ENCODE results near the gene FRMD3.

FRMD3 gene

DNA sequence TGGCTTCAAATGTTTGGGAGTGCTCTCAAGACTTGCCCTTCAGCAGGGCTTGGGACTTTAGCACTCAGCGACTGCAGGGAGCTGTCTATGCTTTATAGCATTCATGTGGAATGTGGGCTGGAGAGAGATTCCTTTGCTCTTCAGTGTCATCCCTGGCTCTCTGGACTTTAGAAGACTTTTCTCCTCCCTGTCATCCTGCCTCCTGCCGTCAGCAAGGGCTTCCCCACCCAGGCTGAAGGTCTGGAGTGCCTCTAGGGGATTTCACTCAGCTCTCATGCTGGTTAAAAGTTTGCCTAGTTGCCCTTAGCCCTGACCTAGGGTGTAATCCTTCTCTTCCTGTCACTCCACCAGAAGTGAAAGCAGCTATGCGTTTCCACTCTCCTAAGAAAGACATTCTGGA lies 210.9 kb downstream of the FRMD3 start:
- DNase-seq = no peak

DNA sequence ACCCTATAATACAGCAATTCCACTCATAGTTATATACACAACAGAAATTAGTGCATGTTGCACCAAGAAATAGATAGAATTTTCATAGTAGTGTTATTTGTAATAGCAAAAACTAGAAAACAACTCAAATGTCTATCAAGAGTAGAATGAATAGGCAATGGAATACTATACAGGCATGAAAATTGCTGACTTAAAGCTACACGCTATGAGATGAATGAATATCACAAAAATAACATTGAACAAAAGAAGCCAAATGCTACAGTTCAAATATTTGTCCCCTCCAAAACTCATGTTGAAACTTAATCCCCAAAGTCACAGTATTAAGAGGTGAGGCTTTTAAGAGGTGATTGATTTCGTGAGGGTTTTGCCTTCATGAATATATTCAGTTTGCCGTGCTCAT lies 215.1 kb downstream of the FRMD3 start:
- DNase-seq = no peak

DNA sequence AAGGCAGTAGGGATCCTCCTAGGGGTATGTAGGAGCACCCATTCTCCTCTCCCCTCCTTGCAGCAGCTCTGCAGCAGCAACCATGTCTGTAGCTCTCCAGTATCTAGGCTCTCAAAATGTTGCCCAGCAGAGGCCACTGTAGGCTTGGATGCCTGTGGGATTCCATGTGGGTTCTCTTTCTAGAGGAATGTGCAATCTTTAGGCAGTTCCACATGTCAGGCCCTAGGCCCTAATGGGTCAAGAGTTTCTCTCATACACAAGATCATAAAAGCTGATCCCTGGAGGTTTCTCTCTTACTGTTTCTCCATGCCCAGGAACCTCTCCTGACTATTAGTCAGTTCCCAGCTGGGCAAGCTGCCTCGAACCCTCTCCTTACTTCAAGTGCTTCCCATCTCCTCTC lies 215.8 kb downstream of the FRMD3 start:
- DNase-seq = no peak

DNA sequence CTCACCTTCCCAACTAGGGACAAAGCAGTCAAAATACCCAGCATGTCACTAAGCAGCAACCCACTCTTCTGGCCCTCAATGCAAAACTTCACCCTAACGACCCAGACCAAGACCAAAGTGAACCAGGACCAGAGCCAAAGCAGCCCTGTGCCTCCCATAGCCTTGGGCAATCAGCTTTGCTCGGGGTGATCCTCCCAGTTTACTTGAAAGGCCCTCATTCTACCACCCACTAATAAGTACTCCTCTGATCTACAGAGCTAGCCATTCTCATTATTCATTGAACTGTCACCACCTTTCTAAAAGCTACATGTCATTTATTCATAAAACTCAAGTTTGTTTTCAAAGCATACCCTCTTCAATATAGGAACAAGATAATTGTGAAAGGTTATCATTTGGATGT lies 221.0 kb downstream of the FRMD3 start:
- DNase-seq = no peak

DNA sequence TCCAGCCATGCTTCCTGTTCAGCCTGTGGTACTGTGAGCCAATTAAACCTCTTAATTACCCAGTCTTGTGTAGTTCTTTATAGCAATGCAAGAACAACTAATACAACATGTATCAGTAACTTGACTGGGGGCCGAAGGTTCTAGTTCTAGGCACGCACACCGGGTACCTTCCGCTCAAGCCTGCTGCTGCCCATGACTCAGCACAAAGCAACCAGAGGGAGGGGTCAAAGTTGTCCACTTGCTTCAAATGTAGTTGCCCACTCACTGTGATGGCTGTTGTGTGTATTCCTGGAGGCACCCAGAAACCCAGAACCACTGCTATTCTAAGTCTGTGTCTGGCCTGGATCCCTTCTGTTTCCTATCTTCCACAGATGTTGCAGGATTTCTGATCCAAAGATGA lies 222.6 kb downstream of the FRMD3 start:
- no peak for DNase-seq

DNA sequence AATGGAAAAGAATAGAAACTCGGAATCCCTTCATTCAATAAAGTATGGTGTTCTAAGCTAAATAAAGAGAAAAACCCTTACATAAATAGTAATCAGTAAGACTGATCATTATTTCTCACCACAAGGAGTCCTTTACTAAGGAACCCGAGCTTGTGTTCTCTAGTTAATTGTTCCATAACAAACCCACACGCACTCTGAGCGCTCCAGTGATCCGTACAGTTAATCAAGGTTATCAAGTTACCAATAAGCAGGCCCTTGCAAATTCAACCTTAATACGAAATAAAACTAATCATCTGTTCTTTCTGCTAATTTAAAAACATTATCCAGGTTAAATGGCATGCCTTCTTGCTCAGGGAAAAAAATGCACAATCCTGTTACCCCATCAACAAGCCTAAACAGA lies 224.4 kb downstream of the FRMD3 start:
- DNase-seq = no peak

DNA sequence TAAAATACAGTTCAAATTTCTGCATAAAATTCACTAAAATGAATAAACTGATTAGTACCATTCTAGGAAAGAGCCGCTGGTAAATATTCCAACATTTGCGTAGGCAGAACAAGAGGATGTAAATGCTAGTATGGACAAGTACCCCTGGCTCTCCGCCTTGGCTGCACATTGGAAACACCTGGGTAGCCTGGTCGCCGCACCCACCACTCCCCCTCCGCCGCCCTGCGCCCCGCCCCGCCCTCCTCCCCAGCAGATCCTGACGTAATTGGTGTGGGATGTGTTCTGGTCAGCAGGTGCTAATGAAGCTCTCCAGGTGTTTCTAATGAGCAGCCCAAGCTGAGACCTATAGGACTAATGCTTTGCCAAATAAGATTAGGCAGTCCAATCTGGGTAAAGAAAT lies 225.7 kb downstream of the FRMD3 start:
- DNase-seq = no peak

DNA sequence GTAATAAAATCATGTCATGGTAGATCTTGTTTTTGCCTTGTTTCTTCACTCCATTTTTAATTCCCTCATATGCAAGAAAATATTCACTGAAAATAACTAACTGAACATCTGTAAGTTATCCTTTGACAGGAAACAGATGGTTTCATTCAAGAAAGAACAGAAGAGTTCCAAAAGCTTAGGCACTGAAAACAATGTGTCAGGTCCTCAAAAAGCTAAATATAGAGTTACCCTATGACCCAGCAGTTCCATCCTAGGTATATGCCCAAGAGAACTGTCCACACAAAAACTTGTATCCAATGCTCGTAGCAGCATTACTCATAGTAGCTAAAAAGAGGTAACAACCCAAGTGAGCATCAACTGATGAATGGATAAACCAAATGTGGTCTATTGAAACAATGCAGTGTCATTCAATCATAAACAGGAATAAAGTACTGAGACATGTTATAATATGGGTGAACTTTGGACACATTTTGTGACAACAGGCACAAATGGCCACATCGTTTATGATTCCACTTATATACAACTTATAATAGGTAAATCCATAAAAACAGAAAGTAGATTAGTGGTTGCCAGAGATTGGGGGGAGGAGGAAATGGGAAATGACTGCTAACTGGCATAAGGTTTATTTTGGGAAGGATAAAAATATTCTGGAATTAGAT lies 231.0 kb downstream of the FRMD3 start:
- no peak for DNase-seq

DNA sequence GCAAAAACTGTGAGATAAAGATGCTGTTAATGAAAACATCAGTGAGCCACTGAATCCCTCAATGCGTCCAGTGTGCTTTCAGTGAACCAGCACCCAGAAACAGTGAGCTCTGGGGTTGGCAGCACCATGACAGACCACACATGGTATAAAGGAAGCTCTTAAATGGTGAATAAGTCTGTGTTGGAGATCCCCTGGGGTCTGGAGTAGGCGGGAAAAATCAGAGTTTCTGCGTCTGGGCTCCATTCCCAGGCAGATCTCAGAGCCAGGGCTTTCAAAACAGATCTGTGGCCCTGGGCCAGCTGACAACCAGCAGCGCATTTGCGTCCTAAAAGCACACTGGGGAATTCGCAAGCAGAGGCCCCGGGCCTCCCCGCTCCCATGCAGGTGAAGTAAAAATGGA lies 233.5 kb downstream of the FRMD3 start:
- no peak for DNase-seq

DNA sequence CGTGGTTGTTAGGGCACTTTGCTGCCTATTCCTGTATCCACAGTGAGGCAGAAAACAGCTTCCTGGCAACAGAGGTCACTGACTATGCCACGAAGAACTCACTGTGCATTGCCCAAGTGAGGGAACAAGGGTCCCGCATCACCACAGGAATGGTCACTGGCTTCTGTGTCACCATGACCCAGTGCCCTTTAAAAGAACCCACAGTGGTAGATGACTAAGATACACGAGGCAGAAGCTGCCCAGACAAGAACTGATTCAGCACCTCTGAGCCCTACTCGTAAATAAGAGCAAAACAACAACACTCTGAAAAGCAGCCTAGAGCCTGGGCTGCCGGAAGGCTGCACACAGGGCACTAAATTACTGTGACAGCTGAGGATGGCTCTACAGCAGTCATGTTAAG lies 238.6 kb downstream of the FRMD3 start:
- DNase-seq = no peak

DNA sequence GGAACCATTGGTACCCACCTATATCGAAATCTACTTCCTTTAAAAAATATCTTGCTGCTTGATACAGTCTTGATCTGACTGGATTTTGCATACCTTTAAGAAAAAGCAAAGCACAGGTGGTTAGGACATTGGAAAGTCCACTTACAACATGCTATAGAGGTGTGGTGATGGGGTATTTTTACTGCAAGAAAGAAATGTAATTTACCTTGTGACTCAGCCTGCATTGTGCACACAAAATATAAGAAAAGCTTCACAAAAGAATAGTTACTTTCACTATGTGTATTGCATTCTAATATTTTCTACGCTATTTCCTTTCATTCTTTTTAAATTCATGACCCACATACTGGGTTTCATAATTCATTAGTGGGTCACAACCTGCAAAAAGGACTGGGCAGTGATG lies 239.1 kb downstream of the FRMD3 start:
- DNase-seq = no peak

DNA sequence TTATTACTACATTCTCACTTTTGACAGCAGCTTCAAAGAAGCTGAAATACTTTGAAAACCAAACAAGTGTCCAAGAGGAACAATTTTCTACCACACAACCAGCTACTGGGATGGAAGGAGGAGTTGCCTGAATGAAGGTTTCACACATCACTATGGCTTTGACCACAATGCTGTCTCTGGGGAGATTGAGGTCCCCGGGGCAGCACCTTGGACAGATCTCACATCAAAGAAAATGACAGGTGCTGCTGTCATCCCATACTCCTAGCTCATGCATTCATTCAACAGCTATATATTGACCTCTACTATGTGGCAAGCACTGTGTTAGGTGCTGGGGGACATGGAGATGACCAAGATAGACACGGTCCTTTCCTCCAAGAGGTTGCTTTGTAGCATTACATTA lies 242.1 kb downstream of the FRMD3 start:
- DNase-seq = no peak

DNA sequence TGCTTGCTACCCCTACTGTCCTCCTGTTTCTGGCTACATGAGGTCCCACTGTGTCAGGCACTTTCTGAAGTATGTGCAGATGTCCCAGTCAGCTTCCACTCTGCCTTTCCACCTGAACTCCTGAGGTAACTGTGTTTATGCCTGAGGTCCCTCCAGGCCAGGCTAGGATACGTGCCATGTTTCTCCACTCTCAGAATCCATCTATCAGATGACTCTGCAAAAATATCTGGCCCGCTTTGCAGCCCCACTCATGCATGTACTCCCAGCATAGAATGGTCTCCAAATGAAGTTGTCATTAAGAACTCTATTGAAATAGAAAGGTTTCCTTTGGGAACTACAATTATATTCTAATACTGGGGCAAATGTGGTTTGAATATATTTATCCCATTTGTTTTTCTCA lies 243.4 kb downstream of the FRMD3 start:
- no peak for DNase-seq

DNA sequence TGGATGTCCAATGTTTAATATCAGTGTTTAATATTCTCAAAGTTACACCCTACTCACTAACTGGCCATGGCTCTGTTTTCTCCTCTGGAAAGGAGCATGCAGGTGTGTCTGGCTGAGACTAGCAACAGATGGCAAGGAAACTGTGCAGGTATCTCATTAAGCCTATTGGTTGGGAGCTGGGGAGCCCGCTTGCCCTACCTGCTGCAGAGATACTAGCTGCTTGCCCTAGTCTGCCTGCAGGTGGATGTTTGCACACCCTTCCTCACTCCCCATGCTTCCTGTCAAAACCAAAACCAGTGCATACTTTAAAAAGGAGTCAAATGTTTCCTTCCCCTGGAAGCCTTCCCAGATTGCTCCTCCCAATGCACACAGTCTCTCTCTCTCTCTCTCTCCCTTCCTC lies 247.0 kb downstream of the FRMD3 start:
- DNase-seq = no peak

DNA sequence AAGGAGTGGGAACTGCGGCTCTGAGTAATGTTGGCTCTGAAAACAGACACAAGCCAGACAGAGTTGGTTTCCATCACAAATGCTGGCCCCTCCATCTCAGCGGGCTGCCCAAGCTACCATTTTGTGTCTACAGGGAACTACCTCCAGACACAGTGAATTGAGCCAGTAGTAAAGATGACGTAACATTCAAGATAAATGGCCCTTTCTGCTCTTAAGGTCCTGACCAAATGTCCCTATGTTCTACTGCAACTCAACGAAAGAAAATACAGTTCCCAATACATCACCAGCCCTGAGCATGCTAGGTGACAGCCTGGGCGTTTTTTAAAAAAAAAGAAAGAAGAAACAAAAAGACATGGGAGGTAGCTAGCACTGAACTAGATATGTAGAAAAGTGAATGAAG lies 247.5 kb downstream of the FRMD3 start:
- no peak for DNase-seq

DNA sequence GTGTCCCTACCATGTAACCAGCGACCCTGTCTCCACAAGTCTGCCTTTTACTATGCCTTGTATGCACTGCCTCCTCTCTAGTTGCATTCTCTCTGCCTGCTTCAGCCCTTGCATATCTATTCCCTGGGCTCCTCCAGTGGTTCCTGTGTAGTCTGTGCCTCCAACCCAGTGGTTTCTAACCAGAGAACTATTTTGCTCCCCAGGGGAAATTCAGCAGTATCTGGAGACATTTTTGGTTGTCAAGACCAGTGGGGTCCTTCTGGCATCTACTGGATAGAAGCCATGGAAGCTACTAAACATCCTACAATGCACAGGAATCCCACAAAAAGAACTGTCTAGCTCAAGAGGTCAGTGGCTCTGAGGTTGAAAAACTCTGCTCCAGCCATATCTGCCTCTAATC lies 251.2 kb downstream of the FRMD3 start:
- DNase-seq = no peak

DNA sequence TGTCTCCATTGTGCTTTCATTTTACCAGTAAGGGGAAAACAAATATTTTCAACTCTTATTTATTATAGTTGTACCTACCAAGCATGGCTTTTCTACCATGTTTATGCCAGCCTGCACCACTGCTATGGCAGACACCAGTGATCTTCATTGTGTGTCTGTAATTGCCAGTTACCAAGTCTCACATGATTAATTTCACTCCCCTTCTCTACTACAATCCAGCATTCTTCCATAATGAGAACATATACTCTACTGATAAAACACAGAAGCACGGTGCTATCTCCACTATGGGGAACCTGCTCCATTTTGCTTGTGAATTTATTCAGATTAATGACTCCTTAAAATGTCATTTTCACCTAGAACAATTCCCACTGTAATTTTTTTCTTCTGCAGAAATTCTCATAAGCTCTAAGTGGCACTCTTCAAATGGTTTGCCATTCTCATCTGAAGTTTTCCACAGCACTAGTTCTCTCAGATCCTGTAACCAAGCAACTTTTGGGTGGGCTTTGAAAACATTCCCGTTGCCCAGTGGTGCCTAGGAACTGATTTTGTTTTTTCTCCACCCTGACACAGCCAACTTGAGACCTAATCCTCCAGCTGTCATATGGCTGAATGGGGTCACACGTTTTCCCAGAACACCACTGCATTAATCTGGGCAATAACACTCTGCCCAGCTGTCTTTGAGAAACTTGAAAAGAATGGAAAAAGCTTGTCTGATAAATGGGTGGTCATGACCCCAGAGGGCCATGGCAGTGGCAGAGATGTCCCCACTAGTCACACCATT lies 252.6 kb downstream of the FRMD3 start:
- DNase-seq = no peak

DNA sequence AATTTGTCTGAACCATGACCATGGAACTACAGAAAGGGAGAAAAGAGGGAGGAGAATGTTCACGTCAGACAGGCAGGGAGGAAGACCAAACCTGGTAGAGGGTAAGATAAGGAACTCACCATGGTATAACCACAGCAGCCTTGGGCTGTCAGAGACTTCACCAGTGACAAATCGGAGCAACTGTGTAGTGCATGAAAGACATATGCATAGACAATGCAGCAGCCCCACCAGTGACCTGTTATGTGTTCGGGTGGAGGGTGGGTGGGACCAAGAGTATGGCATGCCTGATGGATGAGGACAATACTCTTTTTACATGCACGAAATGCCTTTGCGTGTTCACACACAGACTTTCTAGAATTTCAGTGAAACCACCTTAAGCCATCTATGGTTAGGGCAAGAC lies 253.5 kb downstream of the FRMD3 start:
- DNase-seq = no peak

DNA sequence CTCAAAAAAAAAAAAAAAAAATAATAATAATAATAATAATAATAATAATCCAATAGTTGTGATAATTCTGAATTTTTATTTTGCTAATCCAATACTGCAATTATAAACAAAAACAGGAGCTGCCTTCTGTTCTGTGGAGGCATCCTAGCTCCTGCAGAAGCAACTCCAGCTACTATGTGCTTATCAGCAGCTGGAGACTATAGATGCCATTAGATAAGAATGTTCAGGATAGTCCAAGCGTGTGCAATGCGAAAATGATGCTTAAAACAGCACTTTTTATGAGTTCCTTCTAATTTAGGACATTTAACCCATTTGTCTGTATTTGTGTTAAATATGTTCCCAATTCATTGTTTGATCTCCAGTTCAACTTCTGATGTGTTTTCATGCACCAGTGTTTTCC lies 254.7 kb downstream of the FRMD3 start:
- DNase-seq = no peak

DNA sequence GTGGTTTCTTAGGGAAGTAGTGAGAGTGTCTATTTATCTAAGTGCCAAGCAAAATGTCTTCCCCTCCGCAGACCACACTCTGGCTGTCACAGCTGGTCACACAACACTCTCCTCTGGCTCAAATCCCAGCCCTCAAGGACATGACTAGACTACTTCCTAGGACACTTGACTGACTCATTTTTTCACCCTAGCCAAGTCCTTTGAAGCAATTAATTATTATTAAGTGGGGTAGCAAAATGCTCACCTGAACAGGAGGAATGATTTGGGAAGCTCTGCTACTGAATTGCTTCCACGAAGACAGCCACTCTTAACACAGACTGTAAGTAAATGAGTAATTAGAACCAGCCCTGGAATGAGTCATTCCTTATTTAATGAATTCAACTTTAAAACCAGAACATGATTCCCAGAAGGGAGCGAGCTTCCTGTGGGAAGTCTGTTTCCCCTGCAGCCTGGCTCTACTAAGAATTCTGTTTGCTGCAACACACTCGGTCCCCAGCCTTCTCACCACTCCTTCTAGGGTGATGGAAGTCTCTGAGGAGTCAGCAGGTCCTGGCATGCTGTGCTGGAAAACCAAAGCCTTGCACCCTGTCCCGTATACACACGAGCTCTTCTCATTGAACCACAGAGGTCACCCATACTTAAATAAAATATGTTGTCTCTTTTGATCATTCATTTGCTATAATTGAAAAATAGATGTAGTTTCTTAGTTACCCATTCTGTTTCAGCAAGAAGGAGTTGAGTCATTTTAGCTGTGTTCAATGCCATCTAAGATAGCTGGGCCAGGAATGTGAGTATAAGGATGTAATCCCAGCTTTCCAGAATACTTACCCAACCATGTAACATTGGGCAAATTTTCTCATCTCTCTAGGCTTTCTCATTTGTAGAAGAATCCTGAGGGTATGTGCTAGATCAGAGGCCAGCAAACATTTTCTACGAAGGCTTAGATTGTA lies 256.6 kb downstream of the FRMD3 start:
- no peak for DNase-seq

DNA sequence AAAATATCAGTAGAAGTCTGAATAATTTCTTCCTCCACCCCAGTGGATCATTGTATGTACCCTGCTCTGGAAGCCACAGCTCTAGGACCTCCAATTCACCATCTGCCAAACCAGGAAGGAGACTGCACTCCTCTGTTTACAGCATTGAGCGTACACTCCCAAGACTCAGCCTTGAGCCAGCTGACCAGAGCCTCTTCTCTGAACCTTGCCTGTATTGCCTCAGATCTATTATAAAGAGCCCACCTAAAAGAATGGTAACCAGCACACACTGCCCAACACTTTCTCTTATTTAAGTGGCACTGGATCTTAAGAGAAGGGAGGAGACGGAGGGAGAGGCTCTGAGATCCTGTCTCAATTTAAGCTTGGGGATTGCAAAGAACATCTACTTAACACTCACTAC lies 257.4 kb downstream of the FRMD3 start:
- DNase-seq = no peak

DNA sequence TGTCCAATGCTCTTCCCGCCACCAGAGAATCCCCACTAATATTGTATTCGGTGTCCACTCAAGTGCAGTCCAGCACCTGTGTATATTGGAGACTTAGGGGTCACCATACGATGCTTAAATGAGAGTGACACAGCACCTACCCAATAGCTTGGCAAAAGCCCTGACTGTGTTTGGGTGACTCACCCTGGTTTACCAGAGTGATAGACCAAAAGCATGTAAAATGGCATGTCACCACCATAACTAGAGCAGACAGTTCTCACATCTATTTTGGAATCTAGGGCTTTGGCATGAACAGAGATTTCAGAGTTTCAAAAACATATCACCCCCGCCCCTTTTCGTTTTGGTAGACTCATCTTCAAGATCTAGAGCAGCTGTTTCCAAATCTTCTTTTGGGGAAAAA lies 257.9 kb downstream of the FRMD3 start:
- DNase-seq = peak; percentile 11

DNA sequence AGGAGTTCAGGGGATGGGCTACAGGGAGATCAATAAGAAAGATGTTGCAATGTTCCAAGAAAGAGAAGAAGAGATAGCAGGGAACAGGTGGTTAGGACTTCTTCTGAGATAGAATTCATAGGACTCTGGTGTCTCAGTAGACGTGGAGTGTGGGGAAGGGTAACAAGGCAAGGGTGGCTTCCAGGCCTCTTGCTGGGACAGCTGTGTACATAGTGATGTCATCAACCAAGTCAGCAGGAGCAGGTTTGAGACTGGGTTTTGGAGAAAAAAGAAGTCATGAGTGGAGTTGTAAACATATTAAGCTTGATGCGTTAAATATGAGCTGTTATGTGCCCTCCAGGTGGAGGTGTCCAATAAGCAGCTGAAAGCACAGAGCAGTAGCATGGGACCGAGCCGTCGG lies 263.4 kb downstream of the FRMD3 start:
- no peak for DNase-seq

DNA sequence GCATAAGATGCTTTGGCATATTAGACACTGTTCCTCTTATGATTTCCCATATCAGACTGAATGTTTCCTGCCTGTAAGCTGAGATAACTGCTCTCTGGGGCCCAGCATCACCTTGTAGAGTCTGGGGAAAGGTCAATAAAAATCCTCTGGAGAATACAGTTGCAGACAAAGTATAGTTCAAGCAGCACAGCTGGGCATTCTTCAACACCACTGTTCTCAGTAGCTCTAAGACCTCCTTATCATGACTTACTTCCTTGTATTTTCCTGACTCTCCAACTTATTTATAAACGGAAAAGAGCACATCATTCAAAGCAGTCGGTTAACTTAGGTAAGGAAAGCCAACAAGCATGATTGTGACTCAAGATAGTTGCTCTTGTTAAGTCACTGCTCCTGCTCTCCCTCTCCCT lies 266.5 kb downstream of the FRMD3 start:
- no peak for DNase-seq
